Measurements from ENCODE around the gene PTTG1.

PTTG1 gene

DNA sequence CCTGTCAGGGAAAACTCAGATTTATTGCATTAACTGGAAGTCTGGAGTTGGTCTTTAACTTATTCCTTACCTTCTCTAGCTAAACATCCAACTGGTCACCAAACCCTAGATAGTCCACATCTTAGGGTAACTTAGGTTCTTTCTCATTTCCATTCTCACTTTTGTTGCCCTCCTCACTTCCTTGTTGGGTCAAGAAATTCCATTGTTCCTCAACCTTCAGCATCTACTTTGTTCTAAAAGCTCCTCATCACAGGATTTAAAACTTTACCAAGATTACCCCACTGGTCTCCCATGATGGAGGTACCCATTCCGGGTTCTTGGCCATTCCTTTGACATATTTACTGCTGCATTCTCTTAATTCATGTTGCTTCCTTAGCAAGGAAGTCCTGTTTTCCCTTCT is 32.1 kb downstream of the PTTG1 start:
- no peak for DNase-seq (ENCODE audit: low read depth in 2 of 2)

DNA sequence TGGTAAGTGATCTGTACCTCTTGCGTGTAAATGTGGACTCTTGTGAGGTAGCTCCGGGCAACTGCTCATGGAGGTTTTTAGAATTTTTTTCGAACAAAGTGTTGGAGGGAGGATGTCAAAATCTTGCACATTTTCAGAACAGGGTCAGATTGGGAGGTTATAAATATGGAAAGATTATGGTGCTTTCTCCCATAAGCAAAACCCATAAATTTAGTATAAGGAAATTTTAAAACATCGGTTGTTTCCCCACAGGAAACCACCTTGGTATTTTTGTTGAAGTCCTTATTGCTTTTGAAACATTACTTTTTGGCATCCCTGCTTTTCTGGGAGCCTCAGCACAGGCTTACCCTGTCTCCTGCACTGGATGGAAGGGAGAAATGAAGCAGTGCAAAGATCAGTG is 33.9 kb downstream of the PTTG1 start:
- DNase-seq (ENCODE audit: low read depth in 2 of 2): no peak

- no peak for DNase-seq (ENCODE audit: low read depth in 2 of 2)
Observed at GRCh38 chr5:160456480-160457177, 35.0 kb downstream of the PTTG1 start.

DNA sequence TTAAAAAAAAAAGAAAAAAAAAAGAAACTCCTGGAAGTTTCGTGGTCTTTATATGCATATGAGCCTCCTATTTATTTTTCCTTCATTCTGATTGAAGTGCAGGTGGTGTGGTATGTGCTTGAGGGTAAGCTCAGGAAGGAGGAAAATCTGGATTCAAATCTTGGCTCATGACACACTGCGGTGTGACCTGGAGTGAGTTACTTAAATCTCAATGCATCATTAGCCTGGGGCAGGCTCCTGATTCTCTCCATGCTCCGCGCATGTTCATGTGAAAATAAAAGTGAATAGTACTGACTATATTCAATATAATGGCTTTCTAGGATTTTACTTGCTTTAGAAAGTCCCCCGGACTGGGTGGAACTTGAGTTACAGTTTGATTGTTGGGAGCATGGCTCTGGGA is 35.6 kb downstream of the PTTG1 start:
- DNase-seq (ENCODE audit: low read depth in 2 of 2): no peak

DNA sequence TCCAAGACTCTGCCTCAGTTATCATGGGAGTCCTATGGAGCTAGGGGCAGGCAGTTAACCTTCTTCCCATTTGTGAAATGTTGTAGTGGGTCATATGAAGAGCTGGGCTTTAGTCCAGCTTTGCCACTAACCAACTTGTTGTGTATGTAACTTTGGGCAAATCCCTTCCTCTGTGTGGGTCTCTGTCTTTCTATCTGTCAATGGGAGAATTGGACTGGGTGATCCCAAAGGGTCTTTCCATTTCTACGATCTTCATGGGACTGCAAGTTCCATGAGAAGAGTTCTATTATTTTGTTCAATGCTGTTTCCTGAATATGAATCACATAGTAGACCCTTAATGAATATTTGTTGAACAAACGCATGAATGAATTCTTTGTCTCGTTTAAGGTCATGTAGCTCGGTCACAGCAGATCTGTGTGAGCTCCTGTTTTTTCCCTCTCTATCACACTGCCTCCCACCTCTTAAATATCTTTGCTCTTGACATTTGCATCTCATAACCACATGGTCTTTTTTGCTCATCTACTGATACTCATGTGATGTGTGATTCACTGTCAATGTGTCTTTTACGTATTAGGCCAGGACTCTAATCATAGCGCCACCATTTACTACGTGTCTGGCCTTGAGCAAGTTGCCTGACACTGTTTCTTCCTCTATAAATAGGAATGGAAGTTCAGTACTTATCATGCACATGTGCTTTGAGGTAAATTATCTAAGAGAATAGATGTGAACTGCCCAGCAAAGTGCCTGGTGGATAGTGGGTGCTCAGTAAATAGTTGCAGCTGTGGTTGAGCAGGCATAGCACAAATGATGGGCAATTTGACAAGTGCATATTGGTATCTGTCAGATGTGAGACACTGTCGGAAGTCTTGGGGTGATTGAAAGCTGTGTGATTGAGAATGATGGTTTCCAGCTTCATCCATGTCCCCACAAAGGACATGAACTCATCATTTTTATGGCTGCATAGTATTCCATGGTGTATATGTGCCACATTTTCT is 37.4 kb downstream of the PTTG1 start:
- DNase-seq (ENCODE audit: low read depth in 2 of 2): no peak

DNA sequence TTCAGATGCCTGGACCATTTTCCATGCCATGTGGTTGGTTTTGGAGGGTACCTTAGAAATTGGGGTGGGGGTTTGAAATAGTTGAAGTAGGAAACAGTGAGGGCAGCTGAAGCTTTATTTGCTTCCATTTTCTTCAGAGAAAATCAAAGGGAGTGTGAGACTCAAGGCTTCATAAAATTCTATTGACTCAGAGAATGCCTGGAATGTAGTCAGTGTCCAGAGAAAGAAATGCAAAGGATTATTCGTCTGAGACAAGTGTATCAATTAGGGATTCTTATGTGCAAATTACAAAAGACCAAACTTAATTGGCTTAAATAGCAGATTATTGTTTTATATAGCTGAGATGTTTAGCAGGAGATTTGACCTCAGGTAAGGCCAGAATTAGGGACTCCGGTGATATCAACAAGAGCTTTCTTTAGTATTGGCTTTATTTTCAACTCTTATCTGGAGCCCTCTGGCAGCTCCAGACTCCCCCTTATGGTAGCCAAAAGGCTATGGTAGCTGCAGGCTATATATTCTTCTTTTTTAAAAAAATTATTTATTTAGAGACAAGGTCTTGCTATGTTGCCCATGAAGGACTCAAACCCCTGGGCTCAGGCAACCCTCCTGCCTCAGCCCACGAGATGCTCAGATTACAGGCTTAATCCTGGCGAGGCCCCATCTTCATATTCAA is 38.9 kb downstream of the PTTG1 start:
- DNase-seq (ENCODE audit: low read depth in 2 of 2): no peak

GRCh38 chr5:160461378-160461777 is 39.7 kb downstream of the PTTG1 start:
- no peak for DNase-seq (ENCODE audit: low read depth in 2 of 2)

DNA sequence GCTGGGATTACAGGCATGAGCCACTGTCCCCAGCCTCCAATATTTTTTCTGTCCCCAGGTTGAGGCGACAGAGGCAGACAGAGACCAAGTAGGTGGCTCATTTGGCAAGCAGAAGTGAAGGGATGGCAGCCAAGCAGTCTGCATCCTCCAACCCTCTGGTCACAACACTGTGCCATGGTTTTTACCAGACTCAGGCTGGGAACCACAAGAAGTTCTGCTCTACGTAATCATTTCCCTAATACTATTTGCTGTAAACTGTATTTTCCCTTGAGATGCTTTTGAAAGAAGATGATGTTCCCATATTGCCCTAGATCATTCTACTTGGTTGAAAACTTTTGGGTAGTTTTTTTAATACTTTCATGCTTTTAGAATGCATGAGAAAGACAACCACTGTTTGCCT is 40.5 kb downstream of the PTTG1 start:
- DNase-seq (ENCODE audit: low read depth in 2 of 2): no peak

GRCh38 chr5:160463227-160463626 is 41.6 kb downstream of the PTTG1 start:
- DNase-seq (ENCODE audit: low read depth in 2 of 2): no peak

GRCh38 chr5:160463740-160464465 is 42.2 kb downstream of the PTTG1 start:
- DNase-seq (ENCODE audit: low read depth in 2 of 2): no peak

DNA sequence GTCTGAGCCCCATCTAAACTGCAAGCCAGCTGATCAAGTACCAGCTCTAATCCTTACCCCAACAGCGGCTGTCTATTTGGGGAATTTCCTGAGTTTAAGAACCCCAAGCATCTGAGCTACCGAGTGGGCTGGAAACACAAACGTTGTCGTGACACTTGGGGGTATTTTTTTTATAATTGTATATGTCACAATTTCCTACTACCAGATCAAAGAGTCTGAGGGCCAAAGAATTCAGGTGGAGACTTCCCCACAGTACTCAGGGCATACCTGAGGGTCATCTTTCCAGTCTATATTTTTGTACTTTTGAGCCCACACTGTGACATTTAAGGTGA is 42.8 kb downstream of the PTTG1 start:
- DNase-seq (ENCODE audit: low read depth in 2 of 2): no peak

DNA sequence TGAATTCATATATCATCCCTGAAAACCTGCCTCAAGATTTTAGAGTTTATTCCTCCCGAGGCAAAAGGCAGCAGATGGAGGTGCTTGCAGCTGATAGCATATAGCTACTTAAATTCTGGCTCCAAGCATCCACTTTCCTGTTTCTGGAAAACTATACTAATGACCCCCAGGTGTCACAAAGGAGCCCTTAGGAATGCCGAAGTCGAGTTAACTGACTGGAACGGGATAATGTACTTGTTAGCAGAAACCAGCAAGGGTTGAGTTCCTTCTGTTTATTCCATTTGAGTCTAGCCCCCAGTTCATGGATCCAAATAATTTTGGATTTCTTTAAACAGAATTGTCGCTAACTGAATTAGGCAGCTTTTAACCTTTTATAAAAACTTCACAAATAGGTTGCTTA is 44.5 kb downstream of the PTTG1 start:
- no peak for DNase-seq (ENCODE audit: low read depth in 2 of 2)

- no peak for DNase-seq (ENCODE audit: low read depth in 2 of 2)
Observed at GRCh38 chr5:160466889-160467554, 45.4 kb downstream of the PTTG1 start.

- peak; percentile 73 to 80 for DNase-seq (ENCODE audit: low read depth in 2 of 2)
Observed at GRCh38 chr5:160467555-160468362, 46.1 kb downstream of the PTTG1 start.

DNA sequence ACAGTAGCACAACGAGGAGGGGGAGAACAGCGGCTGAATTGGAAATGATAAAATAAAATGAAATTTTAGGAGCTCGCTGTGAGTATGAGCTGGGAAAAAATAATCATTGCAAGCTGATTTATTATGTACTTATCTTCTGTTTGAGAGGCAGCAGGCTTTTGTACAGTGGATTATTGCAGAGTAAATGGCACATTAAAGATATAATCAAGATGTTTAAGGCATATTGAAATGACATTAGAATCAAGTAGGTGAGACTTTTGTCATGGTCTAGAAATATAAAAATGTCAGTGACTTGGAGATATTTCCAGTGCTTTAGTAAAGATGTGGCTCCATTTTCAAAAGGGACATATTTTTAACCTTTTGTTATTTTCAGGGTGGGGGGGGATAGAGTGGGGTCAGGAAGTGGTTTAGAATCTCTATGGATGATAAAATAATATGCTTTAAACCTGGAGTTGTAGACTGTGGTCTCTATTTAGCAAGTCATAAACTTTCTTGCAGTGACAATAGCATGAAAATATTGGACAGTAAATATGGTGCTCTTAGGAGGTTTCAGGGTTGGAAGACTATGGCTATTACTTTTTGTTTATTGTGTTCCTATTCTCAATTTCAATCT is 46.8 kb downstream of the PTTG1 start:
- no peak for DNase-seq (ENCODE audit: low read depth in 2 of 2)

DNA sequence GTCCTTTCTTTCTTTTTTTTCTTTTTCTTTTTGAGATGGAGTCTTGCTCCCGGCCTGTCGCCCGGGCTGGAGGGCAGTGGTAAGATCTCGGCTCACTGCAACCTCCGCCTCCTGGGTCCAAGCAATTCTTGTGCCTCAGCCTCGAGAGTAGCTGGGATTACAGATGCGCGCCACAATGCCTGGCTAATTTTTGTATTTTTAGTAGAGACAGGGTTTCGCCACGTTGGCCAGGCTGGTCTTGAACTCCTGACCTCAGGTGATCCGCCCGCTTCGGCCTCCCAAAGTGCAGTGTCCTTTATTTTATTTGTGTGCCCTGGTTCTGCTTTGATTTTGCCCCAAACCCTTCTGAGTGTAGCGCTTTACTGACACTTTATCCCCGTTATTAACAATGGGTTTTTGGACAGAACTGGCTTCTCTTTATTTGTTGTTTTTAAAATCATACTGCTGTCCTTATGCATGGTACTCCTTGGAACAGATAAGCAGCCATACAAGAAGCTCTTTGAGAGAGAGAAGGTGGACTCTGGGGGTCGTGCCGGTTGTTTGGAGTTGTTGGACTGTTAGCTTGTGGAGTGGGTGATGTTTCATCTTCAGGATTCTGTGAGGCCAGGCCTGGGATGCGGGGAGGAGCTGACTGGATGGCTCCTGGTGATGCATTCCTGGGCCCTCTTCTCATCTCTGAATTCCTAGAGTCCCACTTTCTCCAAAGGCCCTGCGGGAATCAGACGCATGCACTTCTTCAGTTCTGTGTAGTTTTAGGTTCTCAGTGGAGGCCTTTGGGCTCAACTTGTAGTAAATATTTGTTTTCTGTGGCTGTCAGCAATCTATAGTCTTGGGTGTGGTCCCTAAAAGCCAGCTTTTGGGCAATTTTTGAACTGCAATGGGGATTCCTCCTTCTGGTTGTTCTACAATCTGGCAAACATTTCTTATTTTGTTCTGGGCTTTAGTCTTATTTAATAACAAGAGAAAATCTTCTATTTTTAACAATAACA is 47.8 kb downstream of the PTTG1 start:
- DNase-seq (ENCODE audit: low read depth in 2 of 2): no peak

DNA sequence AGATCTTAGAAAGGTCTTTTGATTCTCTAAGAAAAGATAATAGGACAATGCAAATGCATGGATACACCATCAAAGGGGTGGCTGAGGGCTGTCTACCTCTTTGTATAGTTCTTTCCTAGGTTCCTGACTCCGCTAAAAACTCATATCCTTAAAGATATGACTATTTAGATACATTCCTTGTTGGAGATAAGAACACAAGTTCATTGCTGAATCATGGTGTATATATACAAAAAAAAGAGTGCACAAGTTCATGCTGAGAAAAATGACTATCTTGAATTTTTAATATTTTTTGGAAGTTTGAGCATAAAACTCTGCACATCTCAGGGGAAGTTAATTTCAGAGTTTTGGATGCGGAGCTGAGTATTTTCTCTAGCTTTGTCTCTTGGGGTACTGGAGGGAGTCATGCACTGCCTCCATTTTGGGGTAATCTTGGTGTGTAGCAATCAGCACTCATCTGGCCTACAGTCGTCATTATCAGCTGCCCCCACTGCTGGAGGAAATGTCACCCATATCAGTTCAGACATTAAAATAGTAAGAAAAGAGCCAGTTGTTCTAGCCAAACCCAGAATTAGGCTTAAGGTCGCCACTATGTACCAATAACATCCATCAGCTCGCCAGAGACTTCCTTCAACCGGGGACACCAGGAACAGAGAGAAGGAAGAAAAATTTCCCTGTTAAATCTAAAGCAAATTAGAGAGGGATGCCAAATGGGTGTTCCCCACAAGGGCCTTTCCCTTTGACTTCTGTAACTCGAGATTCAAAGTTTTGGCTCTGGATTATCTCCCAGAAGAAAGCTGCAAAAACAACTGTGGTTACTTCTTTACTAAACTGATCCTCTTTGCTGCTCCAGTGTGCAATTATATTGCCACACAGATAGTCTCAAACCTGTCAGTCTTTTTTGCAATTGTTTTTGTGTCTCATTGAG is 49.0 kb downstream of the PTTG1 start:
- no peak for DNase-seq (ENCODE audit: low read depth in 2 of 2)

GRCh38 chr5:160471761-160472160 is 50.1 kb downstream of the PTTG1 start:
- DNase-seq (ENCODE audit: low read depth in 2 of 2): no peak
